Measurements from ENCODE around the gene WDR38.
"Not testable (repeated sequence)": the region's sequence is repeated elsewhere in the genome, so short reads cannot be mapped to it uniquely, and the experiment has no call there.

Gene WDR38

GRCh38 chr9:124841075-124841821 lies 12.0 kb upstream of the WDR38 start:
- DNase-seq (ENCODE audit: low read depth), result no peak
- H3K4me3 ChIP-seq (ENCODE audit: control insufficient read depth, low read depth, low read length), result no peak overlapping the region
- TF ChIP-seq CTCF (conservative IDR thresholded peaks at IDR 0.05; ENCODE audit: control insufficient read depth, insufficient read depth, low read depth, low read length), result no peak

- TF ChIP-seq CTCF (conservative IDR thresholded peaks at IDR 0.05; ENCODE audit: control insufficient read depth, insufficient read depth, low read depth, low read length), result no peak
- DNase-seq (ENCODE audit: low read depth), result no peak
- no peak overlapping the region for H3K4me3 ChIP-seq (ENCODE audit: control insufficient read depth, low read depth, low read length)
These were observed 9.7 kb upstream of the WDR38 start for GRCh38 chr9:124843456-124844034.

GRCh38 chr9:124844291-124844690 lies 9.0 kb upstream of the WDR38 start:
- H3K4me3 ChIP-seq (ENCODE audit: control insufficient read depth, low read depth, low read length), result no peak overlapping the region
- DNase-seq (ENCODE audit: low read depth), result no peak
- TF ChIP-seq CTCF (conservative IDR thresholded peaks at IDR 0.05; ENCODE audit: control insufficient read depth, insufficient read depth, low read depth, low read length), result no peak

- DNase-seq (ENCODE audit: low read depth); H3K4me3 ChIP-seq (ENCODE audit: control insufficient read depth, low read depth, low read length): not testable (repeated sequence)
These were observed 6.8 kb upstream of the WDR38 start for GRCh38 chr9:124846467-124846866.

- no peak for TF ChIP-seq CTCF (conservative IDR thresholded peaks at IDR 0.05; ENCODE audit: control insufficient read depth, insufficient read depth, low read depth, low read length)
These were observed 6.3 kb upstream of the WDR38 start for GRCh38 chr9:124846969-124847368.

GRCh38 chr9:124849801-124850200 lies 3.5 kb upstream of the WDR38 start:
- peak; percentile 55 for DNase-seq (ENCODE audit: low read depth)
- H3K4me3 ChIP-seq (ENCODE audit: control insufficient read depth, low read depth, low read length), result no peak overlapping the region
- TF ChIP-seq CTCF (conservative IDR thresholded peaks at IDR 0.05; ENCODE audit: control insufficient read depth, insufficient read depth, low read depth, low read length), result no peak

More at GRCh38 chr9:124846969-124847368, 6.3 kb upstream of the WDR38 start:
- no peak for DNase-seq (ENCODE audit: low read depth)
- H3K4me3 ChIP-seq (ENCODE audit: control insufficient read depth, low read depth, low read length), result no peak overlapping the region

- TF ChIP-seq CTCF (conservative IDR thresholded peaks at IDR 0.05; ENCODE audit: control insufficient read depth, insufficient read depth, low read depth, low read length), result no peak
- H3K4me3 ChIP-seq (ENCODE audit: control insufficient read depth, low read depth, low read length), result no peak overlapping the region
- DNase-seq (ENCODE audit: low read depth), result no peak
These were observed 985 bp upstream of the WDR38 start for GRCh38 chr9:124852121-124852828.

All from fibroblast of mammary gland (primary cell).